Measurements from ENCODE around the gene ECE1.

- TF ChIP-seq, protein P1, sequence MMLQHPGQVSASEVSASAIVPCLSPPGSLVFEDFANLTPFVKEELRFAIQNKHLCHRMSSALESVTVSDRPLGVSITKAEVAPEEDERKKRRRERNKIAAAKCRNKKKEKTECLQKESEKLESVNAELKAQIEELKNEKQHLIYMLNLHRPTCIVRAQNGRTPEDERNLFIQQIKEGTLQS (IDR thresholded peaks at IDR 0.05), result no peak
- TF ChIP-seq, protein P1 (CRISPR knock-in tag; conservative IDR thresholded peaks at IDR 0.05), result no peak
- TF ChIP-seq NFATC3 (IDR thresholded peaks at IDR 0.05) (no peak), POLR2AphosphoS5 (IDR thresholded peaks at IDR 0.05; ENCODE audit: control insufficient read depth, insufficient read depth, low read depth, low read length) (no peak), FOXK2 (conservative IDR thresholded peaks at IDR 0.05 in 1 of 2, IDR thresholded peaks at IDR 0.05 in 1 of 2; ENCODE audit: low read depth in 2 of 2) (no peak)
- TF ChIP-seq, protein P2, sequence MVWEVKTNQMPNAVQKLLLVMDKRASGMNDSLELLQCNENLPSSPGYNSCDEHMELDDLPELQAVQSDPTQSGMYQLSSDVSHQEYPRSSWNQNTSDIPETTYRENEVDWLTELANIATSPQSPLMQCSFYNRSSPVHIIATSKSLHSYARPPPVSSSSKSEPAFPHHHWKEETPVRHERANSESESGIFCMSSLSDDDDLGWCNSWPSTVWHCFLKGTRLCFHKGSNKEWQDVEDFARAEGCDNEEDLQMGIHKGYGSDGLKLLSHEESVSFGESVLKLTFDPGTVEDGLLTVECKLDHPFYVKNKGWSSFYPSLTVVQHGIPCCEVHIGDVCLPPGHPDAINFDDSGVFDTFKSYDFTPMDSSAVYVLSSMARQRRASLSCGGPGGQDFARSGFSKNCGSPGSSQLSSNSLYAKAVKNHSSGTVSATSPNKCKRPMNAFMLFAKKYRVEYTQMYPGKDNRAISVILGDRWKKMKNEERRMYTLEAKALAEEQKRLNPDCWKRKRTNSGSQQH (CRISPR knock-in tag; IDR thresholded peaks at IDR 0.05), result no peak
Measured at GRCh38 chr1:21254335-21254951, 35.8 kb downstream of the ECE1 start.
